ENCODE measurements around the gene BSG.

The BSG gene

GRCh38 chr19:574658-575526 lies 2.5 kb downstream of the BSG start:
- Mint-ChIP-seq H3K36me3 (ENCODE audit: low read depth) (peaks cover 1% of the 10 kb centered on the region), H3K4me1 (ENCODE audit: low read depth) (peaks cover 24% of the 10 kb centered on the region), H3K9me3 (no peaks in the 10 kb centered on the region), H3K27me3 (ENCODE audit: low read depth) (no peaks in the 10 kb centered on the region), H3K4me3 (peak overlapping the region; percentile 36), H3K27ac (no peak overlapping the region)

GRCh38 chr19:575527-576506 lies 3.4 kb downstream of the BSG start:
- Mint-ChIP-seq H3K27me3 (ENCODE audit: low read depth) (no peaks in the 10 kb centered on the region), H3K27ac (no peak overlapping the region), H3K4me3 (no peak overlapping the region), H3K36me3 (ENCODE audit: low read depth) (peaks cover 1% of the 10 kb centered on the region), H3K9me3 (no peaks in the 10 kb centered on the region), H3K4me1 (ENCODE audit: low read depth) (peaks cover 22% of the 10 kb centered on the region)

DNA sequence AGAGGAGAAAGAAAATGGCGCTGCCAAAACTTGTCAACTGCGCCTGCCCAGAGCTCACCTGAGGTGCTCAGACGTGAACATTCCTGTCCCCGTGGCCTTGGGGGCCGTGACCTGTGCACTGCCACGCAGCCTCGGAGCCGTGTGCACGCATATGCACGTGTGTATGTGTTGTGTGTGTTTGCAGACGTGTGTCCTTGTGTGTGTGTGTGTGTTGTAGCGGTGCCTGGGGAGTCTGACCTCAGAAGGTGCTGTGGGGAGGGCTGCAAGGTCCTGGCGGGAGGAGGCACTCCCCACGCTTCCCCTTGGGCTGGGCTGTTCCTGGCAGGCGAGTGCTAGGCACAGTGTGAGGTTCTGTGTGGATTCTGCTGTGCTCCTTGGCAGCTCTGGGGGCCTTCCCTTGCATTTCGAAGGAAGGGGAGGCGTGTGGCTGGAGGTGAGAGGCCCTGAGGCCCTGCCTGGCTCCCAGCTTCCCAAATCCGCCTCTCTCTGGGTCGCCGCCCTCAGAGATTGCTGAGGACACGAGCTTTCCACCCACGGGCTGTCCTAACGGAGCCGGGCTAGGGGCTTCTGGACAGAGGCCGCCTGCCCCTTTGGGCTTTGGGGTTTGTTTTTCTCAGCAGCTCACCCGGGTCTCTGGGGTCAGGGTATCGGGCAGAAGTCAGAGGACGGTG lies 4.5 kb downstream of the BSG start:
- Mint-ChIP-seq H3K36me3 (ENCODE audit: low read depth) (peaks cover 1% of the 10 kb centered on the region), H3K4me3 (no peak overlapping the region), H3K27me3 (ENCODE audit: low read depth) (no peaks in the 10 kb centered on the region), H3K27ac (no peak overlapping the region), H3K9me3 (no peaks in the 10 kb centered on the region), H3K4me1 (ENCODE audit: low read depth) (peaks cover 14% of the 10 kb centered on the region)

DNA sequence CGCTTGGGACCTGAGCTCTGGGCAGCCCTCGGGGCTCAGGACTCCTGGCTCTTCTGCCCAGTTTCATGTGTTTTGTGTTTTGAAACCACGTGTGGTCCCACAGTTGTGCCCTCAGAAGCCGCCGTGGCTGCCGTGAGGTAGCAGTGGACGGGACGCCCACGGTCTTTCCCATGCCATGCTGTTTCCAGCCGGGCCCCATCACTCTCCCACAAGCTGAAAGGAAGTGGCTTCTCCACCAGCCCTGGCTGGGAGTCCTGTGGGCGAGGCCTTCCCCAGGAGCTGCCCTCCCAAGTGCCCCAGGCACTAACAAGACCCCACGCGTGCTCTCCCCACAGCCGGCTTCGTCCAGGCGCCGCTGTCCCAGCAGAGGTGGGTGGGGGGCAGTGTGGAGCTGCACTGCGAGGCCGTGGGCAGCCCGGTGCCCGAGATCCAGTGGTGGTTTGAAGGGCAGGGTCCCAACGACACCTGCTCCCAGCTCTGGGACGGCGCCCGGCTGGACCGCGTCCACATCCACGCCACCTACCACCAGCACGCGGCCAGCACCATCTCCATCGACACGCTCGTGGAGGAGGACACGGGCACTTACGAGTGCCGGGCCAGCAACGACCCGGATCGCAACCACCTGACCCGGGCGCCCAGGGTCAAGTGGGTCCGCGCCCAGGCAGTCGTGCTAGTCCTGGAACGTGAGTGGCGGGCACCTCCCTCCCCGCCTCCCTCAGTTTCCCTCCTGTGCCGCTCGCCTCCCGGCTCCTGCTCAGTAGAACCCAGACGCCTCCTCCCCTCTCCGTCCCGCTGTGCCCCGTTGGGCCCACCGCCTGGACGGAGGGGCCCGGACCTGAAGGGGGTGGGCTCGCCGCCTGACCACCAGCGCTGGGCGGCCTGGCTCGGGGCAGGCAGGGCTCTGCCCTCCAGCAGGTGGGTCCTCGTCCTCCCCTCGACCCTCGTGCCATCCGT lies 5.3 kb downstream of the BSG start:
- H3K4me1 Mint-ChIP-seq (ENCODE audit: low read depth) = peaks cover 12% of the 10 kb centered on the region
- H3K36me3 Mint-ChIP-seq (ENCODE audit: low read depth) = peaks cover 1% of the 10 kb centered on the region
- H3K9me3 Mint-ChIP-seq = no peaks in the 10 kb centered on the region
- no peaks in the 10 kb centered on the region for H3K27me3 Mint-ChIP-seq (ENCODE audit: low read depth)
- H3K4me3 Mint-ChIP-seq = no peak overlapping the region
- H3K27ac Mint-ChIP-seq = no peak overlapping the region

- peaks cover 1% of the 10 kb centered on the region for H3K36me3 Mint-ChIP-seq (ENCODE audit: low read depth)
- no peak overlapping the region for H3K27ac Mint-ChIP-seq
- H3K9me3 Mint-ChIP-seq = no peaks in the 10 kb centered on the region
- peaks cover 9% of the 10 kb centered on the region for H3K4me1 Mint-ChIP-seq (ENCODE audit: low read depth)
- H3K4me3 Mint-ChIP-seq = no peak overlapping the region
- H3K27me3 Mint-ChIP-seq (ENCODE audit: low read depth) = no peaks in the 10 kb centered on the region
Measured at GRCh38 chr19:579111-579841, 6.9 kb downstream of the BSG start.

DNA sequence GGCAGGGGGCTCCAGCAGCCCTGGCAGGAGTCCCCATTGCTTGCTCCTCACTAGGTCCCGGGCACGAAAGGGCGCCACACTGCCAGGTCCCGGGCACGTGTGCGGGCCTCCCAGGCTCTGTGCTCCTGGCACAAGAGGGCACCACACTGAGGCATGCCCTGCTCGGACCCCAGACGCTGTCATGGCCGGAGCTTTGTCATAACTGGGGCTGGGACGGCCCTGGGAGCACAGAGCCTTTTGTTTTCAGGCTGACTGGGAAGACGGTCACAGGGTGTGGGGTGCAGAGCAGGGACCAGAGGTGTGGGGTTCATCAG lies 7.4 kb downstream of the BSG start:
- Mint-ChIP-seq H3K9me3 (no peaks in the 10 kb centered on the region), H3K27ac (no peak overlapping the region), H3K4me1 (ENCODE audit: low read depth) (peaks cover 5% of the 10 kb centered on the region), H3K36me3 (ENCODE audit: low read depth) (peaks cover 1% of the 10 kb centered on the region), H3K27me3 (ENCODE audit: low read depth) (no peaks in the 10 kb centered on the region), H3K4me3 (no peak overlapping the region)

- Mint-ChIP-seq H3K4me3 (no peak overlapping the region), H3K9me3 (no peaks in the 10 kb centered on the region), H3K4me1 (ENCODE audit: low read depth) (peaks cover 1% of the 10 kb centered on the region), H3K27me3 (ENCODE audit: low read depth) (no peaks in the 10 kb centered on the region), H3K36me3 (ENCODE audit: low read depth) (peaks cover 1% of the 10 kb centered on the region), H3K27ac (no peak overlapping the region)
Measured at GRCh38 chr19:580274-580835, 8.0 kb downstream of the BSG start.

DNA sequence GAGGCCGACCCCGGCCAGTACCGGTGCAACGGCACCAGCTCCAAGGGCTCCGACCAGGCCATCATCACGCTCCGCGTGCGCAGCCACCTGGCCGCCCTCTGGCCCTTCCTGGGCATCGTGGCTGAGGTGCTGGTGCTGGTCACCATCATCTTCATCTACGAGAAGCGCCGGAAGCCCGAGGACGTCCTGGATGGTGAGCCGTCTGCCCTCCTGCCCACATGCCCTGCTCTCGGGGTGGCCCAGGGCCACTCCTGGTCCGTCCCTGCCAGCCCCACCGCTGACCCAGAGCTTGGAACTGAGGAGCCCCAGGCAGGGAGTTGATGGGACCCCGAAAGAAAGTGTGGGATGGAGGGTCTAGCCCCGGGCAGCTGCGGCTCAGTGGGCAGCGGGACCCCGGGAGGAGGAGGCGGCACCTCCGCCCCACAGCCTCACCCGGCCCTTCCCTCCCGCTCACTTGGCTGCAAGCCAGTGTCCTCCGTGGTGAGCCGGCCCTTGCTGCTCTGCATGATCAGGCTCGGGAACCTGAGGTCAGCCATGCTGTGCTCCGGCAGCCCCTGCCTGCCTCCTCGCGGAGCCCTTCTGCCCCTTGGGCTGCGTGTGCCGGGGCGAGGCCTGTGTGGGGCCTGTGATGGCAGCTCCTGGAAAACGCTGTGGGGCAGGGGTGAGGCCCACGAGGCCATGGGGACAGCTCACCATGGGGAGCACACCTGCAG lies 9.2 kb downstream of the BSG start:
- Mint-ChIP-seq H3K27ac (no peak overlapping the region), H3K4me3 (no peak overlapping the region), H3K4me1 (ENCODE audit: low read depth) (peaks cover 1% of the 10 kb centered on the region), H3K27me3 (ENCODE audit: low read depth) (no peaks in the 10 kb centered on the region), H3K9me3 (no peaks in the 10 kb centered on the region), H3K36me3 (ENCODE audit: low read depth) (no peaks in the 10 kb centered on the region)

- Mint-ChIP-seq H3K27me3 (ENCODE audit: low read depth) (no peaks in the 10 kb centered on the region), H3K4me1 (ENCODE audit: low read depth) (no peaks in the 10 kb centered on the region), H3K4me3 (no peak overlapping the region), H3K9me3 (no peaks in the 10 kb centered on the region), H3K27ac (no peak overlapping the region), H3K36me3 (ENCODE audit: low read depth) (no peaks in the 10 kb centered on the region)
Measured at GRCh38 chr19:582497-583197, 10.3 kb downstream of the BSG start.

GRCh38 chr19:583198-583967 lies 11.0 kb downstream of the BSG start:
- Mint-ChIP-seq H3K9me3 (no peaks in the 10 kb centered on the region), H3K4me1 (ENCODE audit: low read depth) (peaks cover 2% of the 10 kb centered on the region), H3K4me3 (no peak overlapping the region), H3K27ac (no peak overlapping the region), H3K27me3 (ENCODE audit: low read depth) (peaks cover 5% of the 10 kb centered on the region), H3K36me3 (ENCODE audit: low read depth) (no peaks in the 10 kb centered on the region)

GRCh38 chr19:583968-584239 lies 11.5 kb downstream of the BSG start:
- H3K4me3 Mint-ChIP-seq = no peak overlapping the region
- H3K27me3 Mint-ChIP-seq (ENCODE audit: low read depth) = peaks cover 10% of the 10 kb centered on the region
- peaks cover 2% of the 10 kb centered on the region for H3K4me1 Mint-ChIP-seq (ENCODE audit: low read depth)
- H3K36me3 Mint-ChIP-seq (ENCODE audit: low read depth) = no peaks in the 10 kb centered on the region
- H3K9me3 Mint-ChIP-seq = no peaks in the 10 kb centered on the region
- no peak overlapping the region for H3K27ac Mint-ChIP-seq

Data from T-helper 1 cell treated with Interleukin-12 subunit alpha and Interleukin-12 subunit beta and Interleukin-4 antibody, amounts not matched to agents 30 μg/mL and 1 μg/mL, for 36 hours (primary cell).